HG03066 (cell line): Measurements from ENCODE around the gene GTPBP1.

ENCODE experiments used
- ATAC-seq: cut with Tn5 transposase; IDR thresholded peaks from one replicate; pipeline ENCODE4 v1.9.1; 2021; ENCODE audit warnings: low read depth; ENCODE audit not compliant: unreplicated experiment

Gene GTPBP1

DNA sequence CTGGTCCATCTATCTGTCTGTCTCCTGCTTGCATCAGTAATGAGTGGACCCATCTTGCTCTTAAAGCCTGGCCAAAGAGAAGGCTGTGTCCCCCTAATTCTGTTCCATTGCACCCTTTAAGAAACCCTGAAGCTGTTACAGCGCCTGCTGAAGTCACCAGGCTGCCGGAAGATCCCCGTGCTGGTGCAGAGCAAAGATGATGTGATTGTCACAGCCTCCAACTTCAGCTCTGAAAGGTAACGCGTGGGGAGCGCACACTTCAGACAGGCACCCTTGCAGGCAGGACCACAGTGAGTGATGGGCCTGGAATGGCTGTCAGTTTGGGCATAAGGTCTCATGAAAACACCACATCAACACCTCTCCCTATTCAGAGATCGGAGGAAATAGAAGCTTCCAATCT lies 18.4 kb downstream of the GTPBP1 start:
- ATAC-seq: no peak

DNA sequence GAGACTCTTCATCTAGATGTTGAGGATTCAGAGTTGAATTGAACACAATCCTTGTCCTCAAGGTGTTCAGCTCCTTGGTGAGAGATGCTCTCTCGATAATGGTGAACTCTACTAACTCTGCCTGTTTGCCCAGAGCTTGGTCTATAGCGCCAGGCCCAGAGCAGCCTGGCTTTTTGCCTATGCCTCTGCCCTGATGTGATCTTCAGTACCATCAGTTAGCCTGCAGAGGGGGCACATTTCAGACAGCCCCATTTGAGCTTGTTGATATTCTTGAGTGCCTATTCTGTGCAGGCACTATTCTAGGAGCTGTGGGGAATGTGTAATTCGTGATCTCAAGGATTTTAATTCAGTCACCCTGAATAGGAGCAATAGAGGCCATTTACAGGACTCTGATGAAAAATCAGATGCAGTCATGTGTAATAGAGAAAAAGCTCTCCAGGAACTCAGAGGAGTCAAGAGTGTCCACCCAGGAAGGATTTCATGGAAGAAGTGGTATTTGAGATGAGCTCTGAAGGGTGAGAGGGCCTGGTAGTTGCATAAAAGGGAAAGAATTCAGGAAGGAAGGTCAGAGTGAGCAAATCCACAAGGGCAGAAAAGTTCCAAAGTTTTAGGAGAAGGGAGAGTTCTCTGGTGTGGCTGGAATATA lies 19.3 kb downstream of the GTPBP1 start:
- ATAC-seq: no peak

DNA sequence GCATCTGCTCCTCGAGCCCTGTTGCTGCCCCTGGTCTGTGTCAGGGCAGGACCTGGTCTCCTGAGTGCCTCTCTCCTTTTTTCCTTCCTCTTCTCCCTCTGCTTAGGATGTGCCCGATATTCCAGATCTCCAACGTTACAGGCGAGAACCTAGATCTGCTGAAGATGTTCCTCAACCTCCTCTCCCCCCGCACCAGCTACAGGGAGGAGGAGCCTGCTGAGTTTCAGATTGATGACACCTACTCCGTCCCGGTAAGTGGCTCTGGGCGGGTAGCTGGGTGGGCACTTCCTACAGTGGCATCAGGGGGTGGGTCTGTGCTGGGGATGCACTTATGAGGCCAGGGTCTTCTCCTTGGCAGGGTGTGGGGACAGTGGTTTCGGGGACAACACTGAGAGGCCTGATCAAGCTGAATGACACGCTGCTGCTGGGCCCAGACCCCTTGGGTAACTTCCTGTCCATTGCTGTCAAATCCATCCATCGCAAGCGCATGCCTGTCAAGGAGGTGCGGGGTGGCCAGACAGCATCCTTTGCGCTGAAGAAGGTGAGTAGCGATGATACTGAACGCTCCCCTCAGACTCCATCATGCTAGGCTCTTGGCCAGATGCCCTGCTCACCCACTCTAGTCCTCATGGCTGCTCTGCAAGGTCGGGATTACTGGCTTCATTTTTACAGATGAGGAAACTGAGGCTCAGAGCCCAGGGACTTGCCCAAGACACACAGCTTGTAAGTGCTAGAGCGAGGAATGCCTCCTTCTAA lies 20.3 kb downstream of the GTPBP1 start:
- no peak for ATAC-seq

DNA sequence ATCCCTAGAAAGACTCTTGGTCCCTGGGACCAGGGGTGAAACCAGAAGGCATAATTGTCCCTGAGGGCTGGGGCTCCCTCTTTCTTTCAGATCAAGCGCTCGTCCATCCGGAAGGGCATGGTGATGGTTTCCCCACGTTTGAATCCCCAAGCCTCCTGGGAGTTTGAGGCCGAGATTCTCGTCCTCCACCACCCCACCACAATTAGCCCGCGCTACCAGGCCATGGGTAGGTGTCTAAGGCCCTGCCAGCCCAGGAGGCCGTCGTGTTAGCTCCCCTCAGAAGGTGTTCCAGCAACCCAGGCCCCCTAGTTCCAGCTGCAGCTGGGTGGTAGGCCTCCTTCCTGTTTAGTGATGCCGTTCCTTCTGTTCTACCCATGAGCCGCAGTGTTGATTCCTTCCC lies 21.4 kb downstream of the GTPBP1 start:
- no peak for ATAC-seq

DNA sequence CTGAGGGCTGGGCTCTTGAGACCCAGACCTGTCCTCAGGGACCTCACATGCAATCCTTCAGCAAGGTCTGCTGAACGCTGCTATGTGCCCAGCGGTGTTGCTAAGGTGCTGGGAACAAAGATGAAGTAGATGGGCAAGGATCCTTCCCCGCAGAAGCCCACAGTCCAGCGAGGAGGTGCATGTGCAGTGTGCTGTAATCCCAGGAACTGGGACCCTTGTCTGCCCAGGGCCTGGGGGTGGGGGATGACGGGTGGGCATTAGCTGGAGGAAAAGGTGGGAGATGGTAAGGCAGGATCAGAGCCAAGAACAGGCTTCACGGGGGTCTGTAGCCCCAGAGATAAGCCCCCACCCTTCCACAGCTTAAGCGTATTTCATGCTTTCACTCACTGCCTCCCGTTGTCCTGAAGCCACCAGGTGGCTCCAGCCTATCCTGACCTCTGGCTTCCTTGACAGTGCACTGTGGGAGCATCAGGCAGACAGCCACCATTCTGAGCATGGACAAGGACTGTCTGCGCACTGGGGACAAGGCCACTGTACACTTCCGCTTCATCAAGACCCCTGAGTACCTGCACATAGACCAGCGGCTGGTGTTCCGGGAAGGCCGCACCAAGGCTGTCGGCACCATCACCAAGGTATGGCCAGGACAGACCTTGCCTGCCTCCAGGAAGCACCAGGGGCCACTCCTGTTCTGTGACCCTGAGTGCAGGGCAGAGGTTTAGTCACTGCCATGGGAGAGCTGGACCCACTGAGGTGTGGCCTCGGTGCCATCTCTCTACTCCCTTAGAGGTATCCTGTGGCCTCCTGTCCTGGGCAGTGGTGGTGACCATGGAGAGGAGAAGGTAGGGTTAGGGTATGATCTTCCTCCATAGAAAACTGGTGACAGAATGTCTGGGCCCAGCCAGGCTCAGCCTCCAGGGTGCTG lies 22.0 kb downstream of the GTPBP1 start:
- no peak for ATAC-seq

DNA sequence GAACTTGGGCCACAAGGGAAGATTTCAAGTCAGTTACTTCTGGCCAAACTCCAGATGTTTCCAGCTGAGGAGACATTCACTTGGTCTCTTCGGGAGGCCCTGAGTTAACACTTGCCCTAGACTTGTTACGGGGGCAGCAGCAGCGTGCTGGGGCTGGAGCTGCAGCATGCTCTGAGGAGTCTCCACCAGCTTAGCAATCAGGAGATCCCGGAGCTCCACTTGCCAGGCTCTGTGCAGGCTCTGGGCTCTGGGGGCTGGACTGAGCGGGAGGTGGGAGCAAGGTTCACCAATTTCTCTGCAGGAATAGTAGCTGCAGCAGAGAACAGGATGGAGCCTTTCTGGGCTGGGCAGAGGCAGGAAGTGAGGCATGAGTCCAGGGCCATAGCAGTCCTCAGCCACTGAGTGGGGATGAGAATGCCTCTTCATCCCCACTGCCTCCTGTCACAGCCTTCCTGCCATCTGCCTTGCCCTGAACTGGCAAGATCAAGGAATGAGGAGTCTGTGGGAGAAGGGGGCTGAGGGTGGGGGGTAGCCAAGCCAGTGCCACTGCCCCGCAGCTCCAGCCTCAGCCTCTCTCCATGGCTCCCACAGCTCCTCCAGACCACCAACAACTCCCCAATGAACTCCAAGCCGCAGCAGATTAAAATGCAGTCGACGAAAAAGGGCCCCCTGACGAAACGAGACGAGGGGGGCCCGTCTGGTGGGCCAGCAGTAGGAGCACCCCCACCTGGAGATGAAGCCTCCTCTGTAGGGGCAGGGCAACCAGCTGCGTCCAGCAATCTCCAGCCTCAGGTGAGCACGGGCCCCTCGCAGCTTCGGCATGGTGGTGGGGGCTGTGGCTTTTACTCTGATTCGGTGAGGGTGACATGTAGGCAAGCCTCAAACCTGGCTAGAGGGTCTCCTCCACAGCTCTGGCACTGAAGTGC lies 23.4 kb downstream of the GTPBP1 start:
- ATAC-seq: no peak

DNA sequence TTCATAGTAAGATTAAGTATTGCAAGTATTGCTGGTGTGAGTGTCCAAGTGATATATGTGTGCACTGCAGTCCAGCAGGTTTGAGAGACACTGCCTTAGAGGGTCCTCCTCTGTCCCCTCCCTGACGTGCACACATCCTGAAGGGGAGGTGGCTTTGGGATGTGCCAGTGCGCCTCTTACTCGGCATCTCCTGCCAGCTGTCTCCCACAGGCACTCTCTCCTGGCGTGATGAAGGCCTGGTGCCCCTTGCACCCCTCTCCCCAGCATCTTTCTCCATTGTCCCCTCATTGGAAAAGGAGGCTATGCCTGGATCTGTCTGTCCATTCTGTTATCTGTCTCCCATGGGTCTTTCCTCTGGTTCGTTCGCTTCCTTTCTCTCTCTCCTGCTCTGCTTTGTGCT lies 24.2 kb downstream of the GTPBP1 start:
- ATAC-seq: no peak

DNA sequence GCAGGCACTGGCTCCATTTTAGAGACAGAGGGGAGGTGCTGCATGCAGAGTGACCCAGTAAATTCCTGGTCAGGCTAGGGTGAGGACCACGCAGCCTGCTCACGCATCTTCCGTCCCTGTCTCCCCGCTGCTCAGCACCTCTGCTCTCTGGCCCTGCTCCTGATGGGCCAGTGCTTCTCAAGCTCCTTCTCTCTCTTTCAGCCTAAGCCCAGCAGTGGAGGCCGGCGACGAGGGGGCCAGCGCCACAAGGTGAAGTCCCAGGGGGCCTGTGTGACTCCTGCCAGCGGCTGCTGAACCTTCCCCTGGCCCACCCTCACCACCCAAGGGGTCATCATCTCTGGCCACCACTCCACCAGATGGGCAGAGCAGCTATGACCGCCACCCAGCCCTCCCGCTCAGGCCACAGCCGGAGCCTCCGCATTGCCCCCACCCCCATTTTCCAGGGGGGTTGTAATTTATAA lies 24.7 kb downstream of the GTPBP1 start:
- no peak for ATAC-seq

DNA sequence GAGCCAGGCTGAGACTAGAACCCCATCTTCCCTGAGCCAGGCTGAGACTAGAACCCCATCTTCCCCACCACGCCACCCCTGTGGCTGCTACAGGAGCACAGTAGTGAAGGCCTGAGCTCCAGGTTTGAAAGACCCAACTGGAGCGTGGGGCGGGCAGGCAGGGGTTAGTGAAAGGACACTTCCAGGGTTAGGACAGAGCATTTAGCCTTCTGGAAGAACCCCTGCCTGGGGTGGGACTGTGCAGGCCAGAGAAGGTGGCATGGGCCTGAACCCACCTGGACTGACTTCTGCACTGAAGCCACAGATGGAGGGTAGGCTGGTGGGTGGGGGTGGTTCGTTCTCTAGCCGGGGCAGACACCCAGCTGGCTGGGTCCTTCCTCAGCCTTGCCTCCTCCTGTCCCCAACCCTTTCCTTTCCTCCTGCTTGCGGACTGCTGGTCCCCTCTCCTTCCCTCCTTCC lies 26.0 kb downstream of the GTPBP1 start:
- ATAC-seq: no peak

DNA sequence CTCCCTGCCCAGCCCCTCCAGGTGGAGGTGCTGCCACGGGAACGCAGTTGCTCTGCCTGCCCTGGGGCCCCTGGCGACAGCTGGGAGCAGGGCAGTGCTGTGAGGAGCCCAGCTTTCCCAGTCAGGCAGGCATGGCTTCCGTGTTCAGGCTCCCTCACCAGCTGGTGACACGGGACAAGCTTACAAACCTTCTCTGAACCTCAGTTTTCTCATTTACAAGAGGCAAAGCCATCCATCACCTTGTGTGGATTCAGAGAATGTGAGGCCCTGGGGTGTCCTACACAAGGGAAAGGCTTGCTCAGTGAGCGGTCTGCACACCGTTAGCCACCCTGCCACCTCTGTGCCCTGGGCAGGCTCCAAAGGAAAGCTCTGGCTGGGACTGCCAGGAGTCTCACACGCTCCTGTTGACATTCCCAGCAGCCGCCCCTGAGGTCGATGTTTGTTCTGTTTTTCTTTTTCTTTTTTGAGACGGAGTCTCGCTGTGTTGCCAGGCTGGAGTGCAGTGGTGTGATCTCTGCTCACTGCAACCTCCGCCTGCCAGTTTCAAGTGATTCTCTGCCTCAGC lies 26.6 kb downstream of the GTPBP1 start:
- no peak for ATAC-seq

DNA sequence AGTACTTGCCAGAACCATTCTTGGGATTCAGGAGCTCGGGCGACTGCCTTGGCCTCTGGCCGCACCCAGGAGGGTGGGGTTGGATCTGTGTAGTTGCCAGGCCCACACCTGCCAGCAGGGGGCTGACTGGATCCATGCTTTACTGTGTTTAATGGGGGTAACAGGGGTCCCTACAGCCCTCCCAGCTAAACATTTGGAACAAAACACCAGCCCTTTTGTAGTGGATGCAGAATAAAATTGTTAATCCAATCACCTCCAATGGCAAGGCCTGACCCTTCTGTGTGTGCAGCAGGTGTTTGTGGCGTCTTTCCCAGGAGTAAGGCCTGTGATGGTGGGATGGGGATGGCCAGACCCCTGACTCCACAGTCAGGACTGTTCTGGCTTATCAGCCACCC lies 27.6 kb downstream of the GTPBP1 start:
- no peak for ATAC-seq

DNA sequence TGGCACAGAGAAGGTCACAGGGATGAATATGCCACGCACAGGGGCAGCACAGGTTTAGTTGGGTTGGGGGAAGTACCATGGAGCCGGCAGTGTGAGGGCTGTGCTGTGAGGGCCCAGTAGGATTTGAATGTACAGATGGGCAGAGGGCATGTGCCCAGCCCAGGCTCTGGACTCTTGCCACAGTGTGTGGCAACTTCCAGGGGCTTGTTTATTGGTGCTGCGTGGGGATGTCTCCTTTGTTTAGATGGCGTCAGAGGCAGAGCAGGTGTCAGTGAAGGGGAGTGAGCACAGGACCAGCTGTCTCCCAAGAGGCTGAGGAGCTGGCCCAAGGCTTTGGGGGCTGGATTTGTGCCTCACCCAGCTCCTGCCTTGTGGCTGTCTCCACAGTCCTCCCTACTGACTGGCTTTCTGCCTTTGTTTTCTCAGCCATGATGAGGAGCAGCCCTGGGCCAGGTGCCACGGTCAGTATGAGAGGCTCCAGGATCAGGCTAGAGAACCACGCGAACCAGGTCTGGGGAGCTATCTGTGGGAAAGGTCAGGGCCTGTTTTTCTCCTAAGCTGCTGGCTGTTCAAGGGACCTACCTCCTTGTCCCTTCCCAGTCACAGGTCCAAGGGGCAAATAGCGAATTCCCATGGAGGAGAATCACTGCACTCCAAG lies 28.1 kb downstream of the GTPBP1 start:
- ATAC-seq: no peak

DNA sequence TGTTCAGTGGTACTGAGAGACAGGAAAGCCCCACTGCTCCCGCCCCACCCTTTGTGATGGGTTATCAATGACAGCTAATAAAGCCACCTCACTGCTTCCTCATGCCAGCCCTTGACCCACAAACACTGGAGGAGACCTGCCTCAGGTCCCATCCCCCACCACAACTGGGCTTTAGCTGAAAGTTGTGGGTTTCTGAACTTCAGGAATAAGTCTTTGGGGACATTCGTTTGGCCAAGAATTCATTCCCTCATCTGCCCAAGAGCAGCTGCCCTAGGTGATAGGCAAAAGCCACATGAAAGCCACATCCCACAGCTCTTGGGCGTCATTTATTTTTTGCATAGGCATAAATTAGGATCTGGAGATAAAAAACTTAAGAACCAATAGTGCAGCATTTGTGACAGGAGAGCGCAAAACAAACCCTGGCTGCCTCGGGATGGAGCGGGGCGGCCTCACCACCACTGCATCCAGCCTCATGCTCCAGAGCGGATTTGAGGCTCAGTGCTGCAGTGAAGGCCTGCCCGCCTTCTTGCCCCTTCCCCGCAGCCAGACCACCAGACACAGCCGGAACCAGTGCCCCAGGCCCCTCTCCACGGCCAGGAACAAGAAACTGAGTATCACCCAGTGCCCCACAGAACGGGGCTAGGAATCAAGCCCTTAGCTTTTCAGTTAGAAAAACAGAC lies 28.8 kb downstream of the GTPBP1 start:
- ATAC-seq: no peak

DNA sequence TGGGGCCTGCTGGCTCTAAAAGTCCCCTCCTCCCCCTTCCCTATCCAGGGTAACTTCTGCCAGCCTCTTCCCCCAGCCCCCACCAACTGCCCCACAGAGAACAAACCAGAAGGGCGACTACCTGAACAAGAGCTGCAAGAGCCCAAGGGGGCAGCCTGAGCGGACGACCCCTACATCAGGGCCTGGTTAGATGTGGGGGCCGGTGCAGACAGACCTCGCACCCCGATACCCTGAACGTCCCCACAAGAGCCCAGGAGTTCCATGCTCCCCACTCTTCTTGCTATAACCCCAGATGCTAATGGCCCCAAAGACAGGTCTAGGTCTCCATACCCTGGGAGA lies 29.4 kb downstream of the GTPBP1 start:
- no peak for ATAC-seq

DNA sequence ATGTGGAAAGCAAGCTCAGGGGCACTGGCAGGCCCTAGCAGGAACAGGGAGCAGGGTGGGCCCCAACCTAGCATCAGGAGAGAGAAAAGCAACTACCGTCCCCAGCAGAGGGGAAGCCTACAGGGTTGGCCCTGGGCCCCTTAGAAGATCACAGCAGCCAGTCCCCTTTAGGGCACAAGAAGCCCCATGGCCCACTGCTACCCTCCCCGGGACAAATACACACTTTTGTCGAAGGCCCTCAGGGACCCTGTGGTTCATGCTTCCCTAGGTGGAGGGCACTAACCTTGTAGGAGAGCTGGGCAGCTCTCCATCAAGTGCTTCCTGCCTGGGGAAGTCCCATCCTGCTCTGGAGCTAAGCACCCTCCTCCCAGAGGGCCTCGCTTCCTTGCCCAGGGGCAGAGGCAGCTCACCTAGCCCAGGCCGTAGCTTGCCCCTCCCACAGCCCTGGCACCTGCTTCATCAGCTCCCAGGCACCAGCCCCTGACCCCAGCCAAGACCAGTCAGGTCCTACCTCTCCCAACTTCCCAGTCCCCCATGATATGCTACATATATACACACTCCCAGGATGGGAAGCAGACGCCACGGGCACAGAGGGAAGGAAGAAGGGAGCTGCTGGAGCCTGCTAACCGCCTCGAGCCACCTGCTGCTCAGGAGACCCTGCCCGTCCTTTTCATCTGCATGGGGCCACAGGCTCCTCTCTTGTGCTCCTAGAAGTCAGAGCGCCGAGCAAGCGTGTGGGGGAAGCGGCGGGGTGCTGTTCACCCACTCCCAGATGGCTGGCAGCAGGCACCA lies 29.9 kb downstream of the GTPBP1 start:
- ATAC-seq: no peak

DNA sequence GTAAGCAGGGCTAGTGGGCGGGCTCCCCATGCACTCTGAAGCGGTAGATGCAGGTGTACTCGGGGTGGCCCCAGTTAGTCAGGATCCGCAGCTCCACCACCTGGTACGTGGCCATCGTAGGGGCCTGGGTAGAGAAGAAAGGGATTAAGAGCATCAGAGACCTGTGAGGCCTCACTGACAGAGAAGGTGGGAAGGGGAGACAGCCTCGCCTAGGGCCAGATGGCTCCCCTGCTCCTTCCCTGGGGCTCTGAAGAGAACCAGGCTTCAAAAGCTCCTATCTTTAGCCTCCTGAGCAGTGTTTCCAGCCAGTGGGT lies 30.5 kb downstream of the GTPBP1 start:
- no peak for ATAC-seq

DNA sequence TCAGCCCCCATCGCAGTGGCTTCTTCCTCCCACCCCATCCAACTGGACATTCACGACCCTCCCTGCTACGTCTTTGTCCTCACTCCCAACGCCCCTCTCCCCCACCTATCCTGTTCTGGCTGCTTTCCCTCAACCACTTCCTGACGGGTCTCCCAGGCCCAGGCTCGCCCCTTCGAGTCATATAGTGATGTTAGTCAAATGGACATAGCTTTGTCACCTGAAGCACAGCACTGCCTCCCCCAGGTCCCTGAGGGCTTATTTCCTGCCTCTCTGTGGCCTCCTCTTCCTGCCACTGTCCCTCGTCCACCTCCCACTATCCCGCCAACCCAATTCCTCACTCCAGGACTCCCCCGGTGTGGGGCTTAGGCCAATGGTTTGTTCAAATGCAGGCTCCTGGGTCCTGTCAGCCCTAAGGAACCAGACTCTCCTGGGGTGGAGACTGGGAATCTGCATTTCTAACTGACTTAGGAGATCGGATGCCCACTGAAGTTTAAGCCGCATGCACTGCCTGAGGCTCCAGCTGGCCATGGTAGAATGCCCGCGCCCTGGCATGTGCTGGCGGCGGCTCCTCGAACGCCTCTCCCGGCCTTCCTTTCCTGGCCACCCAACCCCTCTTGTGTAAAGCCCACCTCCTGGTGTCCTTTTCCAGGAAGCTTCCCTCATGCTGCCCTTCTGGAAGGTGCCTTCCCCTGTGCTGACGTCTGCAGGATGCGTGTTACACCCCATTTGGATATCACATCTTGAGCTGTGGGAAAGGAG lies 31.7 kb downstream of the GTPBP1 start:
- no peak for ATAC-seq
